GM12875 (cell line): ENCODE data around the gene ING1.

Experiments
- H3K4me3 ChIP-seq: one replicate; pipeline ENCODE4 v1.5.1; 2011; ENCODE audit warnings: low read depth, low read length, control low read depth
- TF ChIP-seq, protein P1 (sequence below): IDR thresholded peaks from 2 replicates; pipeline ENCODE4 v1.5.1; 2011; ENCODE audit warnings: low read depth, mild to moderate bottlenecking, control low read depth, inconsistent platforms, low read length, moderate library complexity, borderline replicate concordance; ENCODE audit not compliant: insufficient read depth

The ING1 gene

DNA sequence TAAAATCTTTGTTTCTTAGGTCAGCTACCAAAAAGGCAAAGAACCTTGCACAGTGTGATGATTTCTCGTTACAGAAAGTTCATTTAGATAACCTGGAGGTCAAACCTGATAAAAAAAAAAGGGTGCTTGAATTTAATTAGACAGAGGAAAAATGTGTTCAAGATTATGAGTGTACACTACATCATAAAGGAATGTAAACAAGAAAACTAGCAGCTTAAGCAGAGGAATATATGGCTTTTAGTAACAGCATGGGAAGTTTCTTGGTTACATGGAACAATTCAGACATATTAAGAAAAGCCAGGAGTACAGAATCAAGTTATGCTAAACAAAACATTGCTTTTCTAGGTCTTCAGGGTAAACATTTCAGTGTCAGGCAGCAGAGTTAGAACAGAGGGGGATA lies 32.9 kb downstream of the ING1 start:
- TF ChIP-seq, protein P1, sequence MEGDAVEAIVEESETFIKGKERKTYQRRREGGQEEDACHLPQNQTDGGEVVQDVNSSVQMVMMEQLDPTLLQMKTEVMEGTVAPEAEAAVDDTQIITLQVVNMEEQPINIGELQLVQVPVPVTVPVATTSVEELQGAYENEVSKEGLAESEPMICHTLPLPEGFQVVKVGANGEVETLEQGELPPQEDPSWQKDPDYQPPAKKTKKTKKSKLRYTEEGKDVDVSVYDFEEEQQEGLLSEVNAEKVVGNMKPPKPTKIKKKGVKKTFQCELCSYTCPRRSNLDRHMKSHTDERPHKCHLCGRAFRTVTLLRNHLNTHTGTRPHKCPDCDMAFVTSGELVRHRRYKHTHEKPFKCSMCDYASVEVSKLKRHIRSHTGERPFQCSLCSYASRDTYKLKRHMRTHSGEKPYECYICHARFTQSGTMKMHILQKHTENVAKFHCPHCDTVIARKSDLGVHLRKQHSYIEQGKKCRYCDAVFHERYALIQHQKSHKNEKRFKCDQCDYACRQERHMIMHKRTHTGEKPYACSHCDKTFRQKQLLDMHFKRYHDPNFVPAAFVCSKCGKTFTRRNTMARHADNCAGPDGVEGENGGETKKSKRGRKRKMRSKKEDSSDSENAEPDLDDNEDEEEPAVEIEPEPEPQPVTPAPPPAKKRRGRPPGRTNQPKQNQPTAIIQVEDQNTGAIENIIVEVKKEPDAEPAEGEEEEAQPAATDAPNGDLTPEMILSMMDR: no peak
- H3K4me3 ChIP-seq: no peak overlapping the region

DNA sequence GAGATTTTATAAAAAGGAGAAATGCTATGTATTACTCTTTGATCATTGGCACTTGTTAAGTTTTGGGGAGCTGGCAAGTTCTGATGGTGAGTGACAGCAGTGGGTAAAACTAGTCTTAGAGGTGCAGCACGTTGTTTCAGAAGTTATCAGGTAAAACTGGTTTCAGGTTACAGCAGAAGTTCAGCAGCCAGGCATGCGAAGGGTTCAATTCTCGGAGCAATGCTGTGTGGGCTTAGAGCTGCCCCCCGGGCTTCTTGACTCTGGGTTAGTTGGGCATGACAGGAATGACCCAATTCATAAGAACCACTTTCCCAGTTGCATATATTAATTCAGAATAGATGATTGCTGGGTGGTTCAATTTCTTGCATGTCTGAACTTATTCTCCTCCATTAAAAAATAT lies 34.8 kb downstream of the ING1 start:
- no peak overlapping the region for H3K4me3 ChIP-seq
- TF ChIP-seq, protein P1: no peak

DNA sequence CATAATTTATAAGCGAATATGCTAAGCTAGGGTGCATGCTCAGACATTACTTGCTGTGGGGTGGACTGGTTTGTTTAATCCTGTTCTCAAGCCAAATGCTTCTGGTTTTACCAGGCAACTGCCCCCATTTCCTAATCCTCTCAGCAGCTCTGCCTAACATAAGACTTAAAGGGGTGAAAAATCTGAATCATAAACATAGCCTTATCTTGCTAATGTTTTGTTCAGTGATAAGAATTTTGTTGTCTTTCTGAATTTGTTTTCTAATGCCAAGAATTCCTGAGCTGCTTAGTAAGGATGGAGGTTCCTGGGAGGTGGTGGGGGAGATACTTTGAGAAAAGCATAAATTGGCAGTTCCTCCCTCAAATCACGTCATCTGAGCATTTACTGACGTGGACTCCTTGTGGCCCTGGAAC lies 42.7 kb downstream of the ING1 start:
- H3K4me3 ChIP-seq: no peak overlapping the region
- TF ChIP-seq, protein P1: no peak

DNA sequence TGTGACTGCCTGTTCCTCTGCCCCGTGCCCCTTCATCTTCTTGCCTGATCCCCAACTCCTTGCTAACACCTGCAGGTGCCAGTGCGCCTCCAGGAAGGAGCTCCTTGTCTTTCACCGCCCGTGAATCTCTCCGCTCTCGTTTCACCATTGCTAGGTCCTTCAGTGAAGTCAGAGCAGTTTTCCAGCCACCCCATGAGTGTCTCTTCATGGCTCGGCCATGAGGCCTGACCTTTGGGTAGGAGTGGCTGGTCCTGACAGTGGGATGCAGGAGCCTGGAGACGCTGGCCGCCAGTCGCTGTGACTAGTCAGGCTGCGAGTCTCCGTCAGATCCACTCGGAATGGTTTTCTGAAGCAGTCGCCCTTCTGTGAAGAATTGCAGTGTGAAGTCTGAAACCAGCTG lies 43.8 kb downstream of the ING1 start:
- no peak overlapping the region for H3K4me3 ChIP-seq
- TF ChIP-seq, protein P1: no peak

DNA sequence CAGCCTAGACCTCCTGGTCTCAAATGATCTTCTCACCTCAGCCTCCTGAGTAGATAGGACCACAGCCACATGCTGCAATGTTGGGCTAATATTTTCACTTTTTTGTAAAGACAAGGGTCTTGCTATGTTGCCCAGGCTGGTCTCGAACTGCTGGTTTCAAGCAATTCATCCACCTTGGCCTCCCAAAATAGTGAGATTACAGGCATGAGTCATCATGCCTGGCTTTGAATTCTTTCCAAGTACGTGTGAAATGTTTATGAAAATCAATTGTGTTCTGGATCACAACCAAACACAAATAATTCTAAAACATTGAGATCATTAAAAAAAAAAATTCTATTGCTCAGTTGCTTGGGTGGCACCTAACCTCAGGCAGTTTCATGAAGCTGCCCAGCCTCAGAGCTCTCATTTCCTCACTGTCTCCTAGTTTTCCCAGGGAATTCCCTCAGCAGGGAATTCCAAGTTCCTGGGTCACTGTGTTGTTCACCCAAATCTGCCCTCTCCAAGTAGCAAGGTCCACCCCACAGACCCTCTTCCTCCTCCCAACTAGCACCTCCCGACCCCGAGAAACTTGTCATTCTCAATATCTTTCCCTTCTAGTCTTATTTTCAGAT lies 44.8 kb downstream of the ING1 start:
- no peak overlapping the region for H3K4me3 ChIP-seq
- TF ChIP-seq, protein P1: no peak

DNA sequence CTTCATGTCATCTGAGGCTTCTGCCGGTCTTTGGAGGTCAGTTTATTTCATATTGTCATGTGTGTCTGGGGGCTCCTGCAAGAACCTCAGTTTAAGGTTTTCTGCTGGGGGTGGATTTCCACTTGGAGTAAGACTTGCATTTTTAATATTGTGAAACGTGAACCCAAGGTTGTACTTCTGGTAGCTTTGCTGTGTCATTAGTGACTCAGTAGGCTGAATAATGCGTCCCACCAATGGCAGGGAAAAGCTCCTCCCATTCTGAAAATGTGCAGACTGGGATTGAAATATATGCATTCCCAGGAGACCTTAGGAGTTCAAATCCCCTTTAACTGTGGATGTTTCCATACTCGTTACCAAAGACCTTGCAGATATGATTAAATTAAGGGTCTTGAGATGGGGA lies 46.2 kb downstream of the ING1 start:
- TF ChIP-seq, protein P1: no peak
- H3K4me3 ChIP-seq: no peak overlapping the region

DNA sequence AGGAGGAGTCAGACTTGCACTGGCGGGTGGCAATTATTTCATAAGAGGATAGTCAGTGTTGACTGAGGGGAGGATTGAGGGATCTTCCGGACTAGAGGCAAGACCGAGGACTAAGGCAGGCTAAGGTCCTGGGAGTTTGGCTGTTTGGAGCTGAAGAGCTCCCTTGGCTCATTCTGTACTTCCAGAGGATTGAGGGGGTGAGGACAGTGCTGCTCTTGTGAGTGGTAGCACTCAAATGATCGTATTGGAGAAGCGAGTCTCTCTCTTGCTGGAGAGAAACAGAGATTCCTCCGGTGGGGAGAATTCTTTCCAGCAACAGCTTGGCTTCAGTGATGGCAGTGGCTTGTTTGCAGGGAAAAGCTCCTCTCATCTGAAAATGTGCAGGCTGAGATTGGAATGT lies 47.1 kb downstream of the ING1 start:
- H3K4me3 ChIP-seq: no peak overlapping the region
- TF ChIP-seq, protein P1: no peak
